ENCODE measurements around the gene IFI6. TPM values are rescaled to one million over a fixed set of nuclear protein-coding genes. Genes with fewer than 3 reads are reported as not detected.

The IFI6 gene
- total and polyA plus RNA-seq, 2 of the 13 experiments (the other 11 are each of a cell fraction or from before 2014, with no cell fraction given) = 12.9 to 13.2 TPM

GRCh38 chr1:27713139-27713725, 41.2 kb upstream of the IFI6 start:
- no peak for FAIRE-seq
- Histone ChIP-seq H3K27ac (ENCODE audit: extremely low read length, insufficient read depth, low read length) (no peak overlapping the region), H4K20me1 (ENCODE audit: insufficient read depth, low read length) (no peaks in the 10 kb centered on the region), H3K9me3 (ENCODE audit: low read length) (peaks cover 12% of the 10 kb centered on the region), H3K9ac (ENCODE audit: insufficient read depth, low read depth, low read length) (no peak overlapping the region), H3K27me3 (ENCODE audit: control insufficient read depth in 1 of 2, insufficient read depth in 2 of 2, low read length in 2 of 2) (no peaks in the 10 kb centered on the region), H3K79me2 (ENCODE audit: insufficient read depth, low read length) (no peaks in the 10 kb centered on the region), H3K4me3 (replicated peaks in 1 of 3; ENCODE audit: insufficient read depth in 1 of 3, low read depth in 2 of 3, low read length in 3 of 3) (no peak overlapping the region), H3K4me2 (ENCODE audit: low read depth, low read length) (no peak overlapping the region), H3K4me1 (ENCODE audit: insufficient read depth, low read length) (peaks cover 30% of the 10 kb centered on the region), H3K36me3 (replicated peaks in 1 of 2; ENCODE audit: control insufficient read depth in 1 of 2, insufficient read depth in 2 of 2, low read length in 2 of 2) (no peaks in the 10 kb centered on the region), H2AFZ (ENCODE audit: low read length) (no peak overlapping the region)
- no peak for ATAC-seq
- WGBS (ENCODE audit: low lambda C conversion rate) = 32% methylated on average over 3 of the region's 3 CpGs
- no TSS peak for BruUV-seq (replicated peaks)
- POLR2A ChIA-PET = interaction anchor here (1.6 kb wide), 1 partner anchor 12 kb away, joined by 4 read pairs; the partner anchor contains the start of gene FAM76A
- in situ Hi-C loops (cut with HindIII; ENCODE audit: extremely low pct_ligation_motif_present, low pct_unique_long_range_greater_than_20kb) = no loop called here
- DNase-seq (ENCODE audit: low spot score) = no peak
- CTCF ChIA-PET (ENCODE audit: low intra/inter-chr PET ratio, low total read pairs) = no interaction called here
- intact Hi-C loops (cut with micrococcal nuclease; ENCODE audit: unreplicated experiment) = no loop called here
- TF ChIP-seq ZNF33A (CRISPR knock-in tag; IDR thresholded peaks at IDR 0.05; ENCODE audit: borderline replicate concordance) (no peak), ZNF607 (CRISPR knock-in tag; IDR thresholded peaks at IDR 0.05; ENCODE audit: borderline replicate concordance) (no peak), PITX1 (CRISPR knock-in tag; IDR thresholded peaks at IDR 0.05) (no peak), HMGXB3 (CRISPR knock-in tag; IDR thresholded peaks at IDR 0.05; ENCODE audit: borderline replicate concordance) (no peak), NFE2 (CRISPR knock-in tag; IDR thresholded peaks at IDR 0.05) (no peak), ATF7 (IDR thresholded peaks at IDR 0.05) (no peak), ATF7 (CRISPR knock-in tag; IDR thresholded peaks at IDR 0.05) (no peak), SSRP1 (CRISPR knock-in tag; IDR thresholded peaks at IDR 0.05) (no peak), MTF1 (CRISPR knock-in tag; IDR thresholded peaks at IDR 0.05) (no peak), KLF9 (CRISPR knock-in tag; IDR thresholded peaks at IDR 0.05; ENCODE audit: low read depth) (no peak), ZNF547 (CRISPR knock-in tag; IDR thresholded peaks at IDR 0.05) (no peak), ZNF580 (CRISPR knock-in tag; IDR thresholded peaks at IDR 0.05; ENCODE audit: borderline replicate concordance, low read depth) (no peak), TIGD3 (CRISPR knock-in tag; IDR thresholded peaks at IDR 0.05; ENCODE audit: borderline replicate concordance) (no peak), BHLHE40 (IDR thresholded peaks at IDR 0.05; ENCODE audit: low read length) (no peak), SMYD3 (CRISPR knock-in tag; IDR thresholded peaks at IDR 0.05) (no peak), KLF15 (CRISPR knock-in tag; IDR thresholded peaks at IDR 0.05; ENCODE audit: borderline replicate concordance) (no peak), ZXDC (CRISPR knock-in tag; IDR thresholded peaks at IDR 0.05) (no peak), GTF2F1 (IDR thresholded peaks at IDR 0.05; ENCODE audit: low read length) (no peak)
